GM19043 (cell line): ENCODE results near the gene ZC3H14.

Experiments
- ATAC-seq: cut with Tn5 transposase; IDR thresholded peaks from one replicate; pipeline ENCODE4 v1.9.1; 2021; ENCODE audit warnings: low read depth; ENCODE audit not compliant: unreplicated experiment

The ZC3H14 gene

DNA sequence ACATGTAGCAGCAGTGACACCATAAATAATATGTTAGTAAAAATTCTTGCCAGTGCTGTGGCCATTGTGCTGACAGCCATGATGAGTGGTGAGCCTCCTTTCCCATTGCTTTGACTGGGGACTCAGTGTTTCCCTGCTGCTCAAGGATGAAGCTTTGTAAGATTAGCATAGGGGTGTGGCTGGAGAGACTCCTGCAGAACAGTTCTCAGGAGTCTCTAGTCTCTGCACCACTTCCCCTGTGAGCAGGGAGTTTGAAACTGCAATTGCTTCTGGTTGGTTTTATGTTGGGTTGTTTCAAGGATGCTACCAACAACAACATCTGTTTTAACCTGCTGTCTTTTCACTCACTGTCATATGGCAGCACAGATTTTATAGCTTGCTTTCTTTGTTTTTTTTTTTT, 41.4 kb downstream of the ZC3H14 start:
- no peak for ATAC-seq

- ATAC-seq, result no peak
Measured at GRCh38 chr14:88605594-88605993, 42.8 kb downstream of the ZC3H14 start.

GRCh38 chr14:88607829-88608228, 45.0 kb downstream of the ZC3H14 start:
- ATAC-seq, result no peak

DNA sequence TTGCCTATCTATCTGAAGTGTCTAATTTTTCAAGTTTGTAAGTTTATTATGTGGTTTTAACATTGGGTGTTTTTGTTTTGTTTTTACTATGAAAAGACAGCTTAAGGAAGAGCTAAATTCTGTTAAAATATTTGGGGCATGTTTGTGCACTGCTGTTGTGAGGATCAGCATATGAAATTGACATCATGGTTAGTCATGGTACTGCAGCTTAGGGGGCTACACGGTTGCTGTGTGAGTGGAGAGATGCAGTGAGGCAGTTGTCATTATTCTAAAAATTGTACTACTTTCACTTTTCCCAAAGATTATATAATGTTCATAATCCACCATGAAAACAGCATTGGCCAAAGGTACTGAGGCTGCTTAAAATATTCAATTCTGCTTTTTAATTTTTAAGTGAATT, 49.0 kb downstream of the ZC3H14 start:
- ATAC-seq, result no peak

DNA sequence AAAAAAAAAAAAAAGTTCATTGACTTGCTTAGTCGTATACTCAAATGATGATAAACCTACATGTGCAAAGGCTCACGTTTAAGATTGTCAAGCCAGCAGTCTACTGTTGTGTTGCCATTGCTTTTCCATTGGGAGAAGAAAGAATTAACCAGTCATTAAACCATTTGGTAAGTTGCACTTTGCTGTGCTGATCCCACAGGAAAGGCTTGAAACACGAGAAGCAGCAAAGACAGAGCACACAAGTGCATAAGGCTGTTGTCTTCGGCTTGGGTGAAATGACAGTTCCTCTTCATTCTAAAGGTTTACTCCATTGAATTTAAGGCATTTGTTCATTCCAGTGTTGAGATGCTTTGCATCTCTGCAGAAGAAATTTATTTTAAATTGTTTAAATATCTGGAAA, 50.1 kb downstream of the ZC3H14 start:
- ATAC-seq, result no peak

DNA sequence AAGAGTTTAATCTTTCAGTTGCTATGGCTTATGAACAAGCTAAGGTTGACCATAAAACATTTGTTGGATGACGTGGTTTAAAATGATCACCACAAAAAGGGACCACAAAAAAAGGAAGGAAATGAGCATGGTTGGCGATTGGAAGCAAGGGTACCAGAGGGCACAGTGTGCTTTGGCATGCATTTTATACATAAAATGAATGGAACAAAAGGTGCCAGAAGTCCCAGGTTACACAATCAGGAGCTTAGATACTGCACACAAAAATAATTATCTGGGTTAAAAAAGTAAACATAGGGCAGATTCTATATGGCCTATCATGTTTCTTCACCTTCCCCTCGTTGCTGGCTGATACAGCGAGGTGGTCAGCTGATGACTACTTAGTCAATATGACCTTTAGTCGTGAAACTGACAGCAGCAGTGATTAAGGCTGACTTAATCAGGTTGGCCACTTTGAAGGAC, 50.7 kb downstream of the ZC3H14 start:
- ATAC-seq, result no peak

DNA sequence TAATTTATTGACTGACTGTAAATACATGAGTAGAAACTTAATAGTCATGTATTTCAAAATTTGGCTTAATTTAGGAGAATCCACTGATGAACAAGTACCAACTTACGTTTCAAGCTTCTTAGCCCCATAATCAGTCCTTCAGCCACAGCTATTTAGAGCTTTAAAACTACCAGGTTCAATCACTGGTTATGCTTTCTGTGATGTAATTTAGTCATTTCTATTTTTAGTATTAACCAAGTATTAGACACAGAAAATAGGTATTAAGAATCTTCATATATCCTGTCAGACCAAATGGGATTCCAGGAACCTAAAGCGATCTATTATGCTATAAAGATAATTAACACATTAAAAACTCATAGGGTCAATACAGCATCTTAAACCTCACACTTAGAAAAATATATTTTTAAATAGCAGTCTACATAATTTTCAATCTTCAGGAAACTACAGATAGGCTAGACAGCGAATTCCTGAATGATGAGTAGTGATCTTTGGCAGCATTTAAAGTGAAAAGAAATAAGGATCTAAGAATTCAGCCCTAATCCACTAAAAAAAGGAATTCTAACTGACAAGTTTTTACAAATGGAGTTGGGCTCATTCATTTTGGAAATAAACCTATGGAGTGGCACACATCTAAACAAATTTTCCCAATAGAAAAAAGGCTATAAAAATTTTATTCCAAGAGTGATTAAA, 51.5 kb downstream of the ZC3H14 start:
- no peak for ATAC-seq

DNA sequence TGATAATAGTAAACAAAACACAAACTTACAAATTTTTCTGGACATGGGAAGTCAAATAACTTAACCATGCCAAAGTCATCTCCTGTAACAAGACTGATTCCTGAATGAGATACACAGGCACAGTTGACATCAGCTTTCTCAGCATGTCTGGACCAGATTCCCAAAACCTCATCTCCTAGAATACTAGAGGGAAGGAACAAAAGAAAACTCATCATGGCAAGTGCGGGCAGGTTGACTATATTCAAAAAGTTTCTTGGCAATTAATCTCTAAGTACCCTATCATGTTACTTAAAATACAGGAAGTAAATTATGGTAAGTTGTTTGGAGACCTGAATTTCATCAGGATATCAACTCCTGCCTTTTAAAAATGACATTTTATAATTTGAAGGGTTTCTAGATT, 53.9 kb downstream of the ZC3H14 start:
- no peak for ATAC-seq

GRCh38 chr14:88617479-88617878, 54.6 kb downstream of the ZC3H14 start:
- no peak for ATAC-seq

GRCh38 chr14:88618476-88618875, 55.6 kb downstream of the ZC3H14 start:
- ATAC-seq, result no peak

DNA sequence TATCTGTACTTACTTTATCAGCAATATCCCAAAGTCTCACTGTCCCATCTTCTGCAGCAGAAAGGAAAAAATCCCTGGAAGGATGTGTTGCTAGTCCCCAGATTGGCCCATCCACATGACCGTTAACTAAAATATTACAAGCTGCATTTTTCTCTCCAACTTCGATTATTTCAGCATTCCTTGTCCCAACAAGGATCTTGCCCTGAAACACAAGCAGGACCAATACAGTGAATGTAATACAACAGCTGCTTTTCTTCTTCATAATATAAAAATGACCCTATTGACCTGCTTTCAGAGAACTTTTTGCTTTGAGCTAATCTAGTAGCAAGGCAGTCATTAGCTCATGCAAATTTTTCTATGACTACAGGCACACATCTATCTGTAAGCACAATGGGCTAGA, 58.3 kb downstream of the ZC3H14 start:
- no peak for ATAC-seq

- ATAC-seq, result no peak
Measured at GRCh38 chr14:88625671-88626070, 62.8 kb downstream of the ZC3H14 start.

DNA sequence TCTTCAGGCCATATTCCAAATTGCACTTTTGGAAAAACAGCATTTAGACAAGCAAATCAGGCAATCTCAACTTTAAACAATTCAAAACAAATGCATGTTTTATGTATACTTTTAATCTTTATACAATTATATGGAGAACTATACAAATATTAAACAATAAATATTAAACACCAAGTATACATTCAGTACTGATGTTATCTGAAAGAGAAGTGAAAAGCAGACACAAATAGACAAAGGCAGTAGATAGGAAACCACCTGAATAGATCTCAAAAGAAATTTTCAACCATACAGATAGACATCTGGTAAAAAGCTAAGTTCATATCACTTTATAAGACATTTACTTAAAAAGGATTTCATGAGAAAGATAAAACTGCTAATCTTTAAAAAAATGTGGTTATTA, 65.2 kb downstream of the ZC3H14 start:
- no peak for ATAC-seq

- ATAC-seq, result no peak
Measured at GRCh38 chr14:88628462-88628861, 65.6 kb downstream of the ZC3H14 start.

DNA sequence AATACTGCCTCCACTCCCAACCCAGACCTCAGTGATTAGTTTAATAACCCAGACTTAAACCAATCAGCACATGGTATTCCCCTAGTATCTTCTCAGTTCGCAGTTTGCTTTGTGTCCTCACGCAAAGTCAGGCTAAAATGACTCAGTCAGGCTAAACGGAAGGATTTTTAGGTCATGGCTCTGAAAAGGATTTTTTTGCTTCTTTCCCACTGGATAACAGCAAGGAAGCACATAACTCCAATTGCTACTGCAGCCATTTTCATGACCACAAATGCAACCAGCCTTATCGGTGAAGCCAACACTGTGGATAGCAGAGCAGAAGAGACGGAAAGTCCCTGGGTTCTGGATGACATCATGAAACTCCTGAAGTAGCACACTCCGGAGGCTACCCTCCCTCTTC, 67.7 kb downstream of the ZC3H14 start:
- ATAC-seq, result no peak

- no peak for ATAC-seq
Measured at GRCh38 chr14:88631091-88631490, 68.3 kb downstream of the ZC3H14 start.

DNA sequence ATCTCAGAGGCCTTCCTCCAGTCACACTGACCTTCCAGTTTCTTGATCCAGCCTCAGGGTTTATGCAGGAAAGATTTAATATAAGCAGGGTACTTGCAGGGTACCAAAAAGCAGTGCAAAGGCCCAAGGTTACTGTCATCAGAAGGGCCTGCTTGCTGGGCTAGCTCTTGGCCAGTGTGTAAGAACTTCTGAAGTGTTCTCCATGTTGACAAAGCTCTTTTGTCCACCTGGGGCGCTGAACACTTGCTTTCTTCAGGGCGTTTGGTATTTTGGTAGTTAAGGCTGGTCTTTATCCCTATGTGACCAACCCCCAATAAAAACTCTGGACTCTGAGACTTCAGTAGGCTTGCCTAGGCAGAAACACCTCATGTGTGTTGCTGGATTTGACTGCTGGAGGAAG, 69.7 kb downstream of the ZC3H14 start:
- ATAC-seq, result no peak

GRCh38 chr14:88639221-88639620, 76.4 kb downstream of the ZC3H14 start:
- ATAC-seq, result no peak

GRCh38 chr14:88660056-88660455, 97.2 kb downstream of the ZC3H14 start:
- no peak for ATAC-seq

GRCh38 chr14:88667555-88668273, 104.9 kb downstream of the ZC3H14 start:
- ATAC-seq, result peak; percentile 60

GRCh38 chr14:88668448-88669116, 105.7 kb downstream of the ZC3H14 start:
- ATAC-seq, result peak; percentile 53

DNA sequence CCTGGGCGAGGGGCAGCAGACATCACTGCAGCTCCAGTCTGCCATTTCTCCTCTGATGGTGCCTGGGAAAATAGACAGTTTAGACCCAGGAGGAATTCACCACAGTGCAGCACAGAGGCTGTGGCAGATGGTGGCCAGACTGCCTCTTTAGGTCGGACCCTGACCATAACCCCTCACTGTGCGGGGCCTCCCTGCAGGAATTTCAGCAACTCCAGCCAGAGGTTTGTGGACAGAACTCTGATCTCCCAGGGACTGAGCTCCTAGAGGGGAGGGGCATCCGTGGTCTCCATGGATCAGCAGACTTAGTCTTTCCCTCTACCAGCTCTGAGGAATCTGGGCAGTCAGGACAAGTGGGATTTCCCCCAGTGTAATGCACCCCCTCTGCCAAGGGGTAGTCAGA, 106.5 kb downstream of the ZC3H14 start:
- no peak for ATAC-seq
